Activated naive CD4-positive, alpha-beta T cell treated with anti-CD3 and anti-CD28 coated beads, Interleukin-2, amount 10 ng/mL, durations not matched to agents 5 hours and 36 hours (primary cell): ENCODE data around the gene BTBD2. TPM values are rescaled to one million over a fixed set of nuclear protein-coding genes. Genes with fewer than 3 reads are reported as not detected.

Experiments
- total RNA-seq, 2 experiments: library from RNA; stranded (reverse); gene quantifications; one replicate each; pipeline ENCODE4 v1.2.3, GENCODE V29; 2021

Gene BTBD2
- 10 to 100 TPM; 55.4 to 63.9 TPM for total RNA-seq

GRCh38 chr19:2015608-2015950, at the start of gene BTBD2:
BTBD2 (minus strand) TSS chr19:2015714; CDS start chr19:2015703, 11 bp downstream.

GRCh38 chr19:2050991-2051772, 35.7 kb upstream of the BTBD2 start, which contains the start of gene MKNK2:
MKNK2 (minus strand) TSS chr19:2051244; CDS start chr19:2050851, 393 bp downstream.

GRCh38 chr19:1941146-1942077, 74.1 kb downstream of the BTBD2 start, which contains the start of gene CSNK1G2:
CSNK1G2 (plus strand) TSS chr19:1941172; CDS start chr19:1969773, 28,601 bp downstream.

Other genes starting within 250 kb of the BTBD2 start
- 10 to 100 TPM; 18.8 to 20.7 TPM for gene ATP8B3, start 203.4 kb downstream of the BTBD2 start, total RNA-seq
- 10 to 100 TPM; 44.5 to 46.7 TPM for gene REXO1, start 167.2 kb downstream of the BTBD2 start, total RNA-seq
- 10 to 100 TPM; 23.4 to 25.3 TPM for gene KLF16, start 152.1 kb downstream of the BTBD2 start, total RNA-seq
- gene ABHD17A, start 130.2 kb downstream of the BTBD2 start, total RNA-seq: 100 to 1,000 TPM; 247 to 248 TPM
- 10 to 100 TPM; 10.8 to 12.5 TPM for gene ADAT3, start 110.3 kb downstream of the BTBD2 start, total RNA-seq
- gene SCAMP4, start 110.3 kb downstream of the BTBD2 start, total RNA-seq: 10 to 100 TPM; 35.4 to 36.7 TPM
- gene CSNK1G2, start 74.5 kb downstream of the BTBD2 start, total RNA-seq: 100 to 1,000 TPM; 125 to 130 TPM
- gene MKNK2, start 35.5 kb upstream of the BTBD2 start, total RNA-seq: 100 to 1,000 TPM; 333 TPM
- gene MOB3A, start 80.6 kb upstream of the BTBD2 start, total RNA-seq: 100 to 1,000 TPM; 236 to 238 TPM
- gene IZUMO4, start 81.2 kb upstream of the BTBD2 start, total RNA-seq: 10 to 100 TPM; 17.6 to 20.1 TPM
- gene AP3D1, start 135.9 kb upstream of the BTBD2 start, total RNA-seq: 10 to 100 TPM; 83.4 to 88.5 TPM
- 10 to 100 TPM; 55.0 to 55.2 TPM for gene DOT1L, start 148.2 kb upstream of the BTBD2 start, total RNA-seq
- gene PLEKHJ1, start 220.6 kb upstream of the BTBD2 start, total RNA-seq: 10 to 100 TPM; 57.5 to 58.8 TPM
- gene SF3A2, start 221.1 kb upstream of the BTBD2 start, total RNA-seq: 100 to 1,000 TPM; 128 to 129 TPM
- gene AMH, start 233.6 kb upstream of the BTBD2 start, total RNA-seq: 1 to 10 TPM; 7.4 to 8.0 TPM
- gene JSRP1, start 240.7 kb upstream of the BTBD2 start, total RNA-seq: under 1 TPM in 1 of 2 experiments, not detected in 1; 0.76 TPM